Thyroid gland (tissue), 4 donors: ENCODE data around the gene ATAD3C. TPM values are rescaled to one million over a fixed set of nuclear protein-coding genes. Genes with fewer than 3 reads are reported as not detected.
"Not testable (repeated sequence)": the region's sequence is repeated elsewhere in the genome, so short reads cannot be mapped to it uniquely, and the experiment has no call there.

ENCODE experiments used
- DNase-seq, 2 donors: peaks; one replicate each; pipeline ENCODE4 v3.0.0-alpha.2; 2019
- H3K27ac ChIP-seq, 3 donors: fragments of 200-600 bp; sonication (generic); 1 replicate in 2 of 3; 2 replicates in 1 of 3; pipeline ENCODE4 v1.5.1; 2016 to 2019; ENCODE audit warnings: mild to moderate bottlenecking in 1 of 3, moderate library complexity in 1 of 3
- H3K27me3 ChIP-seq: fragments of 200-600 bp; sonication (generic); one replicate; pipeline ENCODE4 v1.5.1; 2019
- H3K36me3 ChIP-seq, 2 donors: fragments of 200-600 bp; sonication (generic); one replicate each; pipeline ENCODE4 v1.5.1; 2016 to 2019
- H3K4me1 ChIP-seq, 2 donors: fragments of 200-600 bp; sonication (generic); one replicate each; pipeline ENCODE4 v1.5.1; 2017 to 2019
- H3K4me3 ChIP-seq, 3 donors: fragments of 200-600 bp; sonication (generic); replicated peaks in 1 of 3; 1 replicate in 2 of 3; 2 replicates in 1 of 3; pipeline ENCODE4 v1.5.1; 2016; ENCODE audit warnings: mild to moderate bottlenecking in 1 of 3
- H3K9me3 ChIP-seq: fragments of 200-600 bp; sonication (generic); one replicate; pipeline ENCODE4 v1.5.1; 2017
- CTCF ChIP-seq, 6 experiments: fragments of 200-600 bp in 3 of 6; fragments of 450-650 bp in 3 of 6; sonication (generic) in 3 of 6; IDR thresholded peaks; one replicate each; pipeline ENCODE4 v1.5.1; 2016 to 2019; ENCODE audit warnings: antibody characterized with exemption in 6 of 6, mild to moderate bottlenecking in 2 of 6, inconsistent platforms in 1 of 6, moderate library complexity in 1 of 6
- POLR2A ChIP-seq, 2 donors: fragments of 450-650 bp; IDR thresholded peaks; one replicate each; pipeline ENCODE4 v1.6.1; 2017; ENCODE audit warnings: antibody characterized with exemption in 2 of 2, mild to moderate bottlenecking in 2 of 2, moderate library complexity in 1 of 2
- WGBS, 2 donors: methylation state at CpG; one replicate each; pipeline ENCODE4 v1.1.5; 2017; 5-methylcytosine and 5-hydroxymethylcytosine counted together
- intact Hi-C: fragments of 100-400 bp; cut with DNase I; formaldehyde crosslinking; loops from one replicate; pipeline ENCODE4 v1.15.1; 2023
- total RNA-seq, 4 donors: library from RNA; depleted of rRNA; stranded (reverse); fragments of >200 nt; gene quantifications; one replicate each; pipeline ENCODE4 v1.2.3, GENCODE V29; 2016

The ATAD3C gene
- total RNA-seq, 4 donors from 2014 or later, result 4.9 to 29.9 (median 15.1) TPM

- Histone ChIP-seq H3K9me3 (no peaks in the 10 kb centered on the region), H3K27ac (no peak overlapping the region), H3K4me1 (no peaks in the 10 kb centered on the region), H3K36me3 (no peaks in the 10 kb centered on the region), H3K27me3 (no peaks in the 10 kb centered on the region), H3K4me3 (no peak overlapping the region)
- intact Hi-C loops, result no loop called here
- DNase-seq, result no peak
- TF ChIP-seq POLR2A (IDR thresholded peaks at IDR 0.05) (no peak), CTCF (IDR thresholded peaks at IDR 0.05) (no peak)
- WGBS, 2 donors, result 92 to 93% methylated on average over 20 of the region's 26 CpGs
Measured at GRCh38 chr1:1451696-1452364, 2.3 kb downstream of the ATAD3C start.

- H3K36me3 ChIP-seq, DNase-seq, H3K4me3 ChIP-seq, H3K27me3 ChIP-seq, intact Hi-C loops, H3K4me1 ChIP-seq, H3K9me3 ChIP-seq, H3K27ac ChIP-seq: not testable (repeated sequence)
- 74 to 82% methylated on average over 8 of the region's 8 CpGs for WGBS, 2 donors
Measured at GRCh38 chr1:1452365-1452739, 2.9 kb downstream of the ATAD3C start.

- no peak for DNase-seq
- intact Hi-C loops, result no loop called here
- H3K4me1 ChIP-seq, result no peaks in the 10 kb centered on the region
- no peaks in the 10 kb centered on the region for H3K9me3 ChIP-seq
- TF ChIP-seq POLR2A (IDR thresholded peaks at IDR 0.05) (no peak), CTCF (IDR thresholded peaks at IDR 0.05) (no peak)
- H3K36me3 ChIP-seq, result no peaks in the 10 kb centered on the region
- no peak overlapping the region for H3K27ac ChIP-seq
- H3K27me3 ChIP-seq, result no peaks in the 10 kb centered on the region
- H3K4me3 ChIP-seq, result no peak overlapping the region
- WGBS, 2 donors, result 86 to 90% methylated on average over 13 to 16 of the region's 16 CpGs
Measured at GRCh38 chr1:1452882-1453281, 3.4 kb downstream of the ATAD3C start.

GRCh38 chr1:1454286-1455056, 5.0 kb downstream of the ATAD3C start:
- intact Hi-C loops, H3K4me1 ChIP-seq, H3K4me3 ChIP-seq, H3K27ac ChIP-seq, DNase-seq, H3K27me3 ChIP-seq, H3K9me3 ChIP-seq, H3K36me3 ChIP-seq: not testable (repeated sequence)
- WGBS, 2 donors, result 71 to 85% methylated on average over 21 to 39 of the region's 41 CpGs

- Histone ChIP-seq H3K27ac (no peak overlapping the region), H3K36me3 (no peaks in the 10 kb centered on the region), H3K9me3 (no peaks in the 10 kb centered on the region), H3K4me1 (no peaks in the 10 kb centered on the region), H3K4me3 (no peak overlapping the region), H3K27me3 (no peaks in the 10 kb centered on the region)
- no peak for DNase-seq
- intact Hi-C loops, result no loop called here
- no peak for TF ChIP-seq POLR2A (IDR thresholded peaks at IDR 0.05)
- no peak for TF ChIP-seq CTCF (IDR thresholded peaks at IDR 0.05)
- WGBS, 2 donors, result 84 to 87% methylated on average over 11 to 29 of the region's 30 CpGs
Measured at GRCh38 chr1:1455366-1455884, 5.9 kb downstream of the ATAD3C start.

- WGBS, 2 donors, result no CpG with 5 or more reads among the region's 15 CpGs
- DNase-seq, intact Hi-C loops: not testable (repeated sequence)
Measured at GRCh38 chr1:1455934-1456333, 6.4 kb downstream of the ATAD3C start.

GRCh38 chr1:1456683-1457255, 7.3 kb downstream of the ATAD3C start:
- H3K9me3 ChIP-seq, H3K4me1 ChIP-seq, H3K4me3 ChIP-seq, DNase-seq, intact Hi-C loops, H3K36me3 ChIP-seq, H3K27ac ChIP-seq, H3K27me3 ChIP-seq: not testable (repeated sequence)
- WGBS, 2 donors, result 89 to 90% methylated on average over 8 to 12 of the region's 22 CpGs

More at GRCh38 chr1:1455934-1456333, 6.4 kb downstream of the ATAD3C start:
- not testable (repeated sequence) for H3K27me3 ChIP-seq, H3K27ac ChIP-seq, H3K36me3 ChIP-seq, H3K4me3 ChIP-seq, H3K9me3 ChIP-seq, H3K4me1 ChIP-seq

GRCh38 chr1:1459156-1459555, 9.7 kb downstream of the ATAD3C start:
- H3K9me3 ChIP-seq, DNase-seq, H3K36me3 ChIP-seq, H3K4me3 ChIP-seq, H3K27ac ChIP-seq, intact Hi-C loops, H3K27me3 ChIP-seq: not testable (repeated sequence)
- no CpG with 5 or more reads among the region's 19 CpGs for WGBS, 2 donors
- H3K4me1 ChIP-seq, result peaks cover 5 to 13% of the 10 kb centered on the region in 2 donors

- WGBS, 2 donors, result 88 to 91% methylated on average over 11 to 14 of the region's 14 CpGs
Measured at GRCh38 chr1:1459711-1460110, 10.2 kb downstream of the ATAD3C start.

More at GRCh38 chr1:1459711-1460110, 10.2 kb downstream of the ATAD3C start:
- intact Hi-C loops, H3K27me3 ChIP-seq, H3K27ac ChIP-seq, H3K4me3 ChIP-seq, H3K36me3 ChIP-seq, H3K9me3 ChIP-seq, DNase-seq: not testable (repeated sequence)
- peaks cover 5 to 13% of the 10 kb centered on the region in 2 donors for H3K4me1 ChIP-seq
